ENCODE results near the gene SIX3. TPM values are rescaled to one million over a fixed set of nuclear protein-coding genes. Genes with fewer than 3 reads are reported as not detected.

SIX3 gene
- total RNA-seq, 2 donors from 2014 or later = 0.52 TPM; not detected in 1

DNA sequence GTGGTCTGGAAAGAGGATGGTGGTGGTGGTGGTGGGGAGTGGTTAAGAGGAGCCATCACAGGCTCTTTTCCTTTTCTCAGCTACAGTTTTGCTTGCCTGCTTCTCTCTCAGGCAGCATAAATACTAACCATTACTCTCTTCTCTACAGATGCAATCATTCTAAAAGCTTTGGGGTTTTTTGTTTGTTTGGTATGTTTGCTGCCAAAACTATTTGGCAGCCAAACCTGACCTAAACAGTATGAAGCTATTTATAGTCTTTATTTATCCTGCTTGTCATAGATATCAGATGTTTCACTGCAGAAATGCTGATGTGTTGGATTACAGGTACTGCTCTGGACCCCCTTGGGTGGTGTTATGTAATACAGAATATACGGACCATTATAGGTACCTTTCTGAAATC lies 15.3 kb downstream of the SIX3 start:
- H3K27ac ChIP-seq = no peak overlapping the region
- H3K36me3 ChIP-seq (replicated peaks in 1 of 2; ENCODE audit: insufficient read depth in 1 of 2, low read depth in 2 of 2) = no peaks in the 10 kb centered on the region
- TF ChIP-seq, protein P1, sequence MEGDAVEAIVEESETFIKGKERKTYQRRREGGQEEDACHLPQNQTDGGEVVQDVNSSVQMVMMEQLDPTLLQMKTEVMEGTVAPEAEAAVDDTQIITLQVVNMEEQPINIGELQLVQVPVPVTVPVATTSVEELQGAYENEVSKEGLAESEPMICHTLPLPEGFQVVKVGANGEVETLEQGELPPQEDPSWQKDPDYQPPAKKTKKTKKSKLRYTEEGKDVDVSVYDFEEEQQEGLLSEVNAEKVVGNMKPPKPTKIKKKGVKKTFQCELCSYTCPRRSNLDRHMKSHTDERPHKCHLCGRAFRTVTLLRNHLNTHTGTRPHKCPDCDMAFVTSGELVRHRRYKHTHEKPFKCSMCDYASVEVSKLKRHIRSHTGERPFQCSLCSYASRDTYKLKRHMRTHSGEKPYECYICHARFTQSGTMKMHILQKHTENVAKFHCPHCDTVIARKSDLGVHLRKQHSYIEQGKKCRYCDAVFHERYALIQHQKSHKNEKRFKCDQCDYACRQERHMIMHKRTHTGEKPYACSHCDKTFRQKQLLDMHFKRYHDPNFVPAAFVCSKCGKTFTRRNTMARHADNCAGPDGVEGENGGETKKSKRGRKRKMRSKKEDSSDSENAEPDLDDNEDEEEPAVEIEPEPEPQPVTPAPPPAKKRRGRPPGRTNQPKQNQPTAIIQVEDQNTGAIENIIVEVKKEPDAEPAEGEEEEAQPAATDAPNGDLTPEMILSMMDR (IDR thresholded peaks at IDR 0.05) = no peak
- no peak for TF ChIP-seq POLR2A (IDR thresholded peaks at IDR 0.05)
- H3K4me3 ChIP-seq = no peak overlapping the region
- H3K27me3 ChIP-seq = peaks cover 0 to 19% of the 10 kb centered on the region in 2 donors
- H3K9me3 ChIP-seq = no peaks in the 10 kb centered on the region
- DNase-seq (no peak), ATAC-seq (no peak)
- intact Hi-C loops (cut with DNase I) = loop anchor here (10.0 kb wide), 1 partner anchor 912 kb away; no protein-coding TSS in a partner anchor
- 23% methylated on average over 1 of the region's 1 CpG for WGBS, 2 donors
- H3K4me1 ChIP-seq = peaks cover 44% of the 10 kb centered on the region

DNA sequence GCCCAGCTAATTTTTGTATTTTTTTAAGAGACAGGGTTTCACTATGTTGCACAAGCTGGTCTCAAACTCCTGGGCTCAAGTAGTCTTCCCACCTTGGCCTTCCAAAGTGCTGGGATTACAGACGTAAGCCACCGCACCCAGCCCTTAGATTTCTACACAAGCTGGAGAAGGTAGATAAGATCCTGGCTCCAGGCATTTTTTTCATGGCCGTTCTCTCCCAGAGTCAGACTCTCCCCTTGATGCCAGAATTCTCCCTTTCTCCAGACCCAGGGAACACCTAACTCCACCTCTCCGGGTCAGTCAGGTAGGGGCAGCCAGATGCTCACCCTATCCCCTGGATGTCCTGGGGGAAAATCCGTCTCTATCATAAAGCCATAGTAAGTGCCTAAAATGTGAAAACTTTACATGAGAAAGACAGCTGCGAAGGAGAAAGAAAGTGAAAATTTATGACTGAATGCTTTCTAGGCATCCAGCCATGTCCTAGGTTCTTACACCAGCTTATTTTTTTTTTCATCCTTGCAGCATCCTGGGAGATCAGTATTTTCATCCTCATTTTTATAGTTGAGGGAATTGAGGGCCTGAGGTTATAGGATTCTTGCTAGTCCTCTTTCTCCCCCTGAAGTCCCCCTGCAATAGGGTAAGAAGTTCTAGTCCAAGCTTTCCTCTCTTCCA lies 16.3 kb downstream of the SIX3 start:
- Histone ChIP-seq H3K4me3 (no peak overlapping the region), H3K27me3 (peaks cover 0 to 19% of the 10 kb centered on the region in 2 donors), H3K27ac (no peak overlapping the region), H3K9me3 (no peaks in the 10 kb centered on the region), H3K4me1 (peaks cover 35% of the 10 kb centered on the region), H3K36me3 (replicated peaks in 1 of 2; ENCODE audit: insufficient read depth in 1 of 2, low read depth in 2 of 2) (no peaks in the 10 kb centered on the region)
- no peak for DNase-seq
- no peak for ATAC-seq
- TF ChIP-seq, protein P1 (IDR thresholded peaks at IDR 0.05) = no peak
- TF ChIP-seq POLR2A (IDR thresholded peaks at IDR 0.05) = no peak
- 58% methylated on average over 6 of the region's 6 CpGs for WGBS, 2 donors
- intact Hi-C loops (cut with DNase I) = loop anchor here (10.0 kb wide), 1 partner anchor 913 kb away; no protein-coding TSS in a partner anchor

- Histone ChIP-seq H3K9me3 (no peaks in the 10 kb centered on the region), H3K36me3 (replicated peaks in 1 of 2; ENCODE audit: insufficient read depth in 1 of 2, low read depth in 2 of 2) (no peaks in the 10 kb centered on the region), H3K4me3 (no peak overlapping the region), H3K27me3 (peaks cover 0 to 4% of the 10 kb centered on the region in 2 donors), H3K4me1 (peaks cover 25% of the 10 kb centered on the region), H3K27ac (no peak overlapping the region)
- 73 to 75% methylated on average over 6 of the region's 6 CpGs for WGBS, 2 donors
- TF ChIP-seq, protein P1 (IDR thresholded peaks at IDR 0.05) = no peak
- TF ChIP-seq POLR2A (IDR thresholded peaks at IDR 0.05) = no peak
- intact Hi-C loops (cut with DNase I) = loop anchor here (10.0 kb wide), 2 partner anchors 475 to 915 kb away; no protein-coding TSS in a partner anchor
- DNase-seq = no peak
- no peak for ATAC-seq
Measured at GRCh38 chr2:44959855-44960254, 18.4 kb downstream of the SIX3 start.

DNA sequence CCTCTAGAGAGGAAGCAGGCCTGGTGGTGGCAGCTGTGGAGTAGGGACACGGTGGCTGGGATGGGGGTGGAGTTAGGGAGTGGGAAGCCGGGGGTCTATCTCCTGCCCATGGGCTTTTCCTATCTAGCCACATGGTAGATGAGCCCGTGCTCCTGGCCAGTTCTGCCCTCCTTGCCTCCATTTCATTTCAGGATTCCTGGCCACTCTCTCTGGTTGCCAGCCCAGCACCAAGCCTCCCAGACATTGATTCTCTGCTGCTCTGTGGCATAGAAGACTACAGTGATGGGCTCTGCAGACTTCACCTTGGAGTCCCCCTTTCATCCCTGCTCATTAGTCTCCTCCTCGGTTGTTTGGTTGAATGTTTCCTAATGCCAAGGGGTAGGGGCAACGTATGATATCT lies 19.4 kb downstream of the SIX3 start:
- no peak overlapping the region for H3K27ac ChIP-seq
- intact Hi-C loops (cut with DNase I) = loop anchor here (10.0 kb wide), 1 partner anchor 476 kb away; no protein-coding TSS in a partner anchor
- no peaks in the 10 kb centered on the region for H3K27me3 ChIP-seq
- H3K36me3 ChIP-seq (replicated peaks in 1 of 2; ENCODE audit: insufficient read depth in 1 of 2, low read depth in 2 of 2) = no peaks in the 10 kb centered on the region
- H3K9me3 ChIP-seq = no peaks in the 10 kb centered on the region
- no peak overlapping the region for H3K4me3 ChIP-seq
- WGBS, 2 donors = 73 to 88% methylated on average over 5 of the region's 5 CpGs
- ATAC-seq (no peak), DNase-seq (no peak)
- peaks cover 15% of the 10 kb centered on the region for H3K4me1 ChIP-seq
- no peak for TF ChIP-seq POLR2A (IDR thresholded peaks at IDR 0.05)
- TF ChIP-seq, protein P1 (IDR thresholded peaks at IDR 0.05) = no peak

Data from body of pancreas (tissue), 4 donors.